Activated B cell treated with CpG ODN at 0.5 μM for 24 hours (primary cell): ENCODE measurements around the gene BBOX1. TPM values are rescaled to one million over a fixed set of nuclear protein-coding genes. Genes with fewer than 3 reads are reported as not detected.

Source experiments
- ATAC-seq: fragments of 200-7000 bp; cut with Tn5 transposase; one replicate; pipeline ENCODE4 v1.10.0; 2021; ENCODE audit warnings: low read depth, mild to moderate bottlenecking, moderate library complexity
- CTCF ChIA-PET: fragments of 350-600 bp; sonication (Branson Sonifier 250); formaldehyde crosslinking; loops from one replicate; lab custom pipeline; 2021; ENCODE audit warnings: antibody characterized with exemption; lab: Charles Lee
- POLR2A ChIA-PET: fragments of 350-600 bp; sonication (Branson Sonifier 250); formaldehyde crosslinking; loops from one replicate; lab custom pipeline; 2021; ENCODE audit warnings: antibody characterized with exemption; lab: Charles Lee
- DNase-seq: peaks from one replicate; pipeline ENCODE4 v3.0.0; 2022
- H3K27ac Mint-ChIP-seq: one replicate; pipeline ENCODE4 v1.8.0; 2020; ENCODE audit warnings: mixed read lengths
- H3K27me3 Mint-ChIP-seq: one replicate; pipeline ENCODE4 v1.8.0; 2021; ENCODE audit warnings: mixed read lengths
- H3K36me3 Mint-ChIP-seq: one replicate; pipeline ENCODE4 v1.8.0; 2021; ENCODE audit warnings: low read depth, mixed read lengths
- H3K4me1 Mint-ChIP-seq: one replicate; pipeline ENCODE4 v1.8.0; 2021; ENCODE audit warnings: mixed read lengths
- H3K4me3 Mint-ChIP-seq: one replicate; pipeline ENCODE4 v1.8.0; 2020; ENCODE audit warnings: mild to moderate bottlenecking, mixed read lengths
- H3K9me3 Mint-ChIP-seq: one replicate; pipeline ENCODE4 v1.8.0; 2020; ENCODE audit warnings: mixed read lengths
- intact Hi-C: fragments of 100-400 bp; cut with micrococcal nuclease; formaldehyde crosslinking; loops from one replicate; pipeline ENCODE4 v1.15.1; 2024
- total RNA-seq: library from RNA; stranded (reverse); gene quantifications from 2 replicates; pipeline ENCODE4 v1.2.3, GENCODE V29; 2022
- TF ChIP-seq, protein P1 (sequence below): fragments of 200-600 bp; IDR thresholded peaks from one replicate; pipeline ENCODE4 v1.8.0; 2022; ENCODE audit warnings: antibody characterized with exemption, mild to moderate bottlenecking

BBOX1 gene
- total RNA-seq, 1 donor from 2014 or later = not detected

- no peak overlapping the region for H3K4me3 Mint-ChIP-seq
- H3K27ac Mint-ChIP-seq = no peak overlapping the region
- ChIA-PET CTCF (no interaction called here), POLR2A (interaction anchor here (0.7 kb wide), 1 partner anchor 39 kb away, joined by 3 read pairs; no protein-coding TSS in a partner anchor)
- no peaks in the 10 kb centered on the region for H3K9me3 Mint-ChIP-seq
- no peaks in the 10 kb centered on the region for H3K4me1 Mint-ChIP-seq
- H3K36me3 Mint-ChIP-seq = no peaks in the 10 kb centered on the region
- no peak for DNase-seq
- ATAC-seq = no peak
- TF ChIP-seq, protein P1, sequence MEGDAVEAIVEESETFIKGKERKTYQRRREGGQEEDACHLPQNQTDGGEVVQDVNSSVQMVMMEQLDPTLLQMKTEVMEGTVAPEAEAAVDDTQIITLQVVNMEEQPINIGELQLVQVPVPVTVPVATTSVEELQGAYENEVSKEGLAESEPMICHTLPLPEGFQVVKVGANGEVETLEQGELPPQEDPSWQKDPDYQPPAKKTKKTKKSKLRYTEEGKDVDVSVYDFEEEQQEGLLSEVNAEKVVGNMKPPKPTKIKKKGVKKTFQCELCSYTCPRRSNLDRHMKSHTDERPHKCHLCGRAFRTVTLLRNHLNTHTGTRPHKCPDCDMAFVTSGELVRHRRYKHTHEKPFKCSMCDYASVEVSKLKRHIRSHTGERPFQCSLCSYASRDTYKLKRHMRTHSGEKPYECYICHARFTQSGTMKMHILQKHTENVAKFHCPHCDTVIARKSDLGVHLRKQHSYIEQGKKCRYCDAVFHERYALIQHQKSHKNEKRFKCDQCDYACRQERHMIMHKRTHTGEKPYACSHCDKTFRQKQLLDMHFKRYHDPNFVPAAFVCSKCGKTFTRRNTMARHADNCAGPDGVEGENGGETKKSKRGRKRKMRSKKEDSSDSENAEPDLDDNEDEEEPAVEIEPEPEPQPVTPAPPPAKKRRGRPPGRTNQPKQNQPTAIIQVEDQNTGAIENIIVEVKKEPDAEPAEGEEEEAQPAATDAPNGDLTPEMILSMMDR = no peak
- intact Hi-C loops = no loop called here
- peaks cover 2% of the 10 kb centered on the region for H3K27me3 Mint-ChIP-seq
These were observed 118.7 kb downstream of the BBOX1 start for GRCh38 chr11:27159335-27159679.

GRCh38 chr11:27161071-27161470 is 120.5 kb downstream of the BBOX1 start:
- H3K36me3 Mint-ChIP-seq = no peaks in the 10 kb centered on the region

DNA sequence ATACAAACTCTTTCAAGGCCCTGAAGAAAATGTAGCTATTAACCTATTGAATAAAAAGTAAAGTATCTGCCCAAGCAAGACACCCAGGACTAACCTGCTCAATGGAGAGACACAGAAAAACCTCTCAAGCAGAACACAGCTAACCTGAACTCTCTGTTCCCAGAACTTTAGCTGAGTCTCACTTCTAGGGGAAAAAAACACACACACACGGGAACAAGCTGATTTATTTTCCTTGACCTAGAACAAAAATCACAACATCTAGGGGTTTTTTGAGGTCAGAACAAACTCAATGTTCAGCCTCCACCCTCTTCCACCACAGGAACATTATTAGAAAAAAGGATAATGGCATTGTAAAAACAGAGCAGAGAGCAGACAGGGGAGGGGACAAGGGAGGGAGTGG is 121.6 kb downstream of the BBOX1 start:
- intact Hi-C loops = loop anchor here (10.0 kb wide), 2 partner anchors 407 to 877 kb away; no protein-coding TSS in a partner anchor
- Mint-ChIP-seq H3K9me3 (no peaks in the 10 kb centered on the region), H3K4me3 (no peak overlapping the region), H3K4me1 (no peaks in the 10 kb centered on the region), H3K27me3 (peaks cover 2% of the 10 kb centered on the region), H3K36me3 (no peaks in the 10 kb centered on the region), H3K27ac (no peak overlapping the region)
- ATAC-seq = no peak
- POLR2A ChIA-PET = no interaction called here
- CTCF ChIA-PET = no interaction called here
- TF ChIP-seq, protein P1 = no peak
- DNase-seq = no peak

More at GRCh38 chr11:27161071-27161470, 120.5 kb downstream of the BBOX1 start:
- ATAC-seq (no peak), DNase-seq (no peak)
- peaks cover 2% of the 10 kb centered on the region for H3K27me3 Mint-ChIP-seq
- H3K4me1 Mint-ChIP-seq = no peaks in the 10 kb centered on the region
- intact Hi-C loops = loop anchor here (10.0 kb wide), 2 partner anchors 406 to 876 kb away; no protein-coding TSS in a partner anchor
- POLR2A ChIA-PET = no interaction called here
- no peak overlapping the region for H3K27ac Mint-ChIP-seq
- H3K4me3 Mint-ChIP-seq = no peak overlapping the region
- CTCF ChIA-PET = no interaction called here
- TF ChIP-seq, protein P1 = no peak
- H3K9me3 Mint-ChIP-seq = no peaks in the 10 kb centered on the region

- ATAC-seq = no peak
- CTCF ChIA-PET = no interaction called here
These were observed 125.5 kb downstream of the BBOX1 start for GRCh38 chr11:27166130-27166529.

DNA sequence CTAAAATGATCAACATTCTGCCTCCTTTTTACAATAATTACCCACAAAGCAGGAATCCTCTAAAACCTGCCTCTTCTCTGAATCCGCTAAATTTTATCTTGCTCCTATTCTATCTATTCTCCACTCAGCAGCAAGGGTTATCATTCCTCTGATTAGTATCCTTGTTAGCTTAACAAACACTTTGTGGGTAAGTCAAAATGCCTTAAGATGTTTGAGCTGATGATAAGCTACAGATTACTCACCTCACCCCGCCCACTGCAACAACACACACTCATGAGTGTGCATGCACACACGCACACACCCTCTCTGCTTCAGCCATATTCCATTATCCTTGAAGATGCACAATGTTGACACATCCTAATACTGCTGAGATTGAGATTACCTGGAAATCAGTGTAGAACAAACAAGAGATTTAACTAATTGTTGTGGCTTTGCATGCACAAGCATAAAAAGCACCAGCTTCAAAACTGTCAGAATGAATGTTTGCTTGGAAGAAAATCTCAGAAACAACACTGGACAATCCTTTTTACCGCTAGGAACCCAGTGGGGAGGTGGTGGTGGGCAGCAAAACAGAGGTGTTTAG is 130.9 kb downstream of the BBOX1 start:
- TF ChIP-seq, protein P1 = no peak
- ATAC-seq (no peak), DNase-seq (no peak)
- Mint-ChIP-seq H3K9me3 (no peaks in the 10 kb centered on the region), H3K36me3 (no peaks in the 10 kb centered on the region), H3K27ac (no peak overlapping the region), H3K4me3 (no peak overlapping the region), H3K4me1 (no peaks in the 10 kb centered on the region), H3K27me3 (no peaks in the 10 kb centered on the region)
- intact Hi-C loops = no loop called here
- ChIA-PET POLR2A (no interaction called here), CTCF (no interaction called here)

More at GRCh38 chr11:27166130-27166529, 125.5 kb downstream of the BBOX1 start:
- Mint-ChIP-seq H3K9me3 (no peaks in the 10 kb centered on the region), H3K36me3 (no peaks in the 10 kb centered on the region), H3K4me1 (no peaks in the 10 kb centered on the region), H3K27ac (no peak overlapping the region), H3K27me3 (no peaks in the 10 kb centered on the region), H3K4me3 (no peak overlapping the region)
- TF ChIP-seq, protein P1 = no peak
- POLR2A ChIA-PET = no interaction called here
- intact Hi-C loops = loop anchor here (10.0 kb wide), 2 partner anchors 411 to 881 kb away; no protein-coding TSS in a partner anchor
- no peak for DNase-seq
